Ascending aorta (tissue), 2 donors: ENCODE measurements around the gene RIT2. TPM values are rescaled to one million over a fixed set of nuclear protein-coding genes. Genes with fewer than 3 reads are reported as not detected.

Source experiments
- DNase-seq, 2 donors: peaks; one replicate each; pipeline ENCODE4 v3.0.0-alpha.2; 2019; ENCODE audit warnings: low spot score in 2 of 2
- H3K27ac ChIP-seq, 2 donors: fragments of 200-600 bp; sonication (generic); one replicate each; pipeline ENCODE4 v1.5.1; 2016 to 2017; ENCODE audit warnings: mild to moderate bottlenecking in 1 of 2
- H3K27me3 ChIP-seq: fragments of 200-600 bp; sonication (generic); one replicate; pipeline ENCODE4 v1.5.1; 2017
- H3K36me3 ChIP-seq, 2 donors: fragments of 200-600 bp; sonication (generic); one replicate each; pipeline ENCODE4 v1.5.1; 2016
- H3K4me1 ChIP-seq, 2 donors: fragments of 200-600 bp; sonication (generic); one replicate each; pipeline ENCODE4 v1.5.1; 2016 to 2017; ENCODE audit warnings: mild to moderate bottlenecking in 1 of 2
- H3K4me3 ChIP-seq, 2 donors: fragments of 200-600 bp; sonication (generic); one replicate each; pipeline ENCODE4 v1.5.1; 2016 to 2017; ENCODE audit warnings: mild to moderate bottlenecking in 1 of 2
- H3K9me3 ChIP-seq, 2 donors: fragments of 200-600 bp; sonication (generic); one replicate each; pipeline ENCODE4 v1.5.1; 2016
- CTCF ChIP-seq, 3 experiments: fragments of 200-600 bp in 2 of 3; fragments of 450-650 bp in 1 of 3; sonication (generic) in 2 of 3; IDR thresholded peaks; one replicate each; pipeline ENCODE4 v1.5.1; 2016 to 2019; ENCODE audit warnings: antibody characterized with exemption in 3 of 3, mild to moderate bottlenecking in 1 of 3, moderate library complexity in 1 of 3
- intact Hi-C: fragments of 100-400 bp; cut with DNase I; formaldehyde crosslinking; loops from one replicate; pipeline ENCODE4 v1.15.1; 2023
- total RNA-seq: library from RNA; depleted of rRNA; stranded (reverse); fragments of >200 nt; gene quantifications from one replicate; pipeline ENCODE4 v1.1.0, GENCODE V29; 2016

The RIT2 gene
- total RNA-seq, 1 donor from 2014 or later: not detected

- Histone ChIP-seq H3K36me3 (no peaks in the 10 kb centered on the region), H3K9me3 (no peaks in the 10 kb centered on the region), H3K4me3 (no peak overlapping the region), H3K27me3 (no peaks in the 10 kb centered on the region), H3K27ac (no peak overlapping the region), H3K4me1 (no peaks in the 10 kb centered on the region)
- intact Hi-C loops: no loop called here
- no peak for TF ChIP-seq CTCF (IDR thresholded peaks at IDR 0.05)
- DNase-seq: no peak
These were observed 396.3 kb downstream of the RIT2 start for GRCh38 chr18:42719221-42719620.

GRCh38 chr18:42712065-42712464 is 403.4 kb downstream of the RIT2 start:
- intact Hi-C loops: no loop called here
- H3K27me3 ChIP-seq: no peaks in the 10 kb centered on the region
- no peaks in the 10 kb centered on the region for H3K9me3 ChIP-seq
- H3K36me3 ChIP-seq: no peaks in the 10 kb centered on the region
- DNase-seq: no peak
- no peak overlapping the region for H3K27ac ChIP-seq
- no peaks in the 10 kb centered on the region for H3K4me1 ChIP-seq
- no peak overlapping the region for H3K4me3 ChIP-seq
- no peak for TF ChIP-seq CTCF (IDR thresholded peaks at IDR 0.05)

- TF ChIP-seq CTCF (IDR thresholded peaks at IDR 0.05): no peak
- H3K27ac ChIP-seq: no peak overlapping the region
- no peaks in the 10 kb centered on the region for H3K9me3 ChIP-seq
- intact Hi-C loops: no loop called here
- H3K4me1 ChIP-seq: no peaks in the 10 kb centered on the region
- no peaks in the 10 kb centered on the region for H3K36me3 ChIP-seq
- DNase-seq: no peak
- no peak overlapping the region for H3K4me3 ChIP-seq
- H3K27me3 ChIP-seq: no peaks in the 10 kb centered on the region
These were observed 408.4 kb downstream of the RIT2 start for GRCh38 chr18:42707080-42707479.

- intact Hi-C loops: no loop called here
- DNase-seq: no peak
- no peaks in the 10 kb centered on the region for H3K9me3 ChIP-seq
- TF ChIP-seq CTCF (IDR thresholded peaks at IDR 0.05): no peak
- H3K4me3 ChIP-seq: no peak overlapping the region
- no peaks in the 10 kb centered on the region for H3K36me3 ChIP-seq
- H3K27ac ChIP-seq: no peak overlapping the region
- no peaks in the 10 kb centered on the region for H3K4me1 ChIP-seq
- H3K27me3 ChIP-seq: no peaks in the 10 kb centered on the region
These were observed 408.9 kb downstream of the RIT2 start for GRCh38 chr18:42706618-42707017.

GRCh38 chr18:42706029-42706608 is 409.4 kb downstream of the RIT2 start:
- Histone ChIP-seq H3K36me3 (no peaks in the 10 kb centered on the region), H3K4me1 (no peaks in the 10 kb centered on the region), H3K27me3 (no peaks in the 10 kb centered on the region), H3K9me3 (no peaks in the 10 kb centered on the region), H3K4me3 (no peak overlapping the region), H3K27ac (no peak overlapping the region)
- intact Hi-C loops: no loop called here
- no peak for TF ChIP-seq CTCF (IDR thresholded peaks at IDR 0.05)
- DNase-seq: no peak

Other genes with a start within 250 kb of the RIT2 start
- not detected for gene SYT4, start 161.8 kb upstream of the RIT2 start, total RNA-seq